AG10803 (cell line): ENCODE measurements around the gene TECPR1.

Experiments used
- DNase-seq: peaks from one replicate; pipeline ENCODE4 v3.0.0; 2010; ENCODE audit warnings: low read depth
- H3K4me3 ChIP-seq: 2 replicates; pipeline ENCODE4 v1.5.1; 2011; ENCODE audit warnings: mild to moderate bottlenecking, low read length, control low read depth
- TF ChIP-seq, protein P1 (sequence below): conservative IDR thresholded peaks from 2 replicates; pipeline ENCODE4 v1.5.1; 2011; ENCODE audit warnings: mild to moderate bottlenecking, low read length, control low read depth, inconsistent platforms

The TECPR1 gene

DNA sequence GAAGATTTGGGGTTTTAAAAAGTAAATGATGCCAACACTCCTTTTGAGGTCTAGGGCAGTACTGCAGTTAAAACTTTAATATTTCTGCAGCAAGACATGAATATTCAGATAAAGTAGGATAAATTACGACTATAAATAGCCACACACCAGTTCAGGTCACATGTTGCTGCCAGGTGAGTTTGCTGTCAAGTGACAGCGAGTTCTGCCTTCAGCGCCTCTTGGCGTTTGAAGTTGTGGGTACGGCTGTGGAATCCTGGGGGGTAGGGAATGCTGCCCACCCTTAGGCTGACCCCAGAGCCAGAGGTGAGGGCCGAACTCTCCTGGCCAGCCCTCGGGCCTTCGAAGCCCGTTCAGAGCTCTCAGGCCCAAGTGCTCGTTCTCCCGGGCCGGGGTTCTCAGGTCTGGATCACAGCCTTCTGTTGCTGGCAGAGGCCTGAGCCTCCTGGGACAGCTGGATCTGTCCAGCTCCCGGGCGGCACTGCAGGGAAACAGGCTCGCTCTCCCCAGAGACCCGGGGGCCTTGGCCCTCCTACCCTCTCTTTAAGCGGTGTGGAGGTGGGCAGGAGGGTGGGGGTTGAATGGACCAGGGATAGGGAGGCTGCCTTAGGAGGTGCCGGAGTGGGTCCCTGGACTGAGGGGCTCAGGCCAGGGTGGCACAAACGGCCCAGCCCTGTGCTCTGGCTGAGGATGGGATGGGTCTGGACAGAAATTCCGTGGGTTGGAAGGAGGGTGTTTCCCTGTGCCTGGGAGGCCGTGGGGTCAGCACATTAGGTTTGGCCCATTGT lies 34.9 kb upstream of the TECPR1 start:
- DNase-seq, result no peak
- TF ChIP-seq, protein P1, sequence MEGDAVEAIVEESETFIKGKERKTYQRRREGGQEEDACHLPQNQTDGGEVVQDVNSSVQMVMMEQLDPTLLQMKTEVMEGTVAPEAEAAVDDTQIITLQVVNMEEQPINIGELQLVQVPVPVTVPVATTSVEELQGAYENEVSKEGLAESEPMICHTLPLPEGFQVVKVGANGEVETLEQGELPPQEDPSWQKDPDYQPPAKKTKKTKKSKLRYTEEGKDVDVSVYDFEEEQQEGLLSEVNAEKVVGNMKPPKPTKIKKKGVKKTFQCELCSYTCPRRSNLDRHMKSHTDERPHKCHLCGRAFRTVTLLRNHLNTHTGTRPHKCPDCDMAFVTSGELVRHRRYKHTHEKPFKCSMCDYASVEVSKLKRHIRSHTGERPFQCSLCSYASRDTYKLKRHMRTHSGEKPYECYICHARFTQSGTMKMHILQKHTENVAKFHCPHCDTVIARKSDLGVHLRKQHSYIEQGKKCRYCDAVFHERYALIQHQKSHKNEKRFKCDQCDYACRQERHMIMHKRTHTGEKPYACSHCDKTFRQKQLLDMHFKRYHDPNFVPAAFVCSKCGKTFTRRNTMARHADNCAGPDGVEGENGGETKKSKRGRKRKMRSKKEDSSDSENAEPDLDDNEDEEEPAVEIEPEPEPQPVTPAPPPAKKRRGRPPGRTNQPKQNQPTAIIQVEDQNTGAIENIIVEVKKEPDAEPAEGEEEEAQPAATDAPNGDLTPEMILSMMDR, result no peak
- peak overlapping the region; percentile 93 for H3K4me3 ChIP-seq

DNA sequence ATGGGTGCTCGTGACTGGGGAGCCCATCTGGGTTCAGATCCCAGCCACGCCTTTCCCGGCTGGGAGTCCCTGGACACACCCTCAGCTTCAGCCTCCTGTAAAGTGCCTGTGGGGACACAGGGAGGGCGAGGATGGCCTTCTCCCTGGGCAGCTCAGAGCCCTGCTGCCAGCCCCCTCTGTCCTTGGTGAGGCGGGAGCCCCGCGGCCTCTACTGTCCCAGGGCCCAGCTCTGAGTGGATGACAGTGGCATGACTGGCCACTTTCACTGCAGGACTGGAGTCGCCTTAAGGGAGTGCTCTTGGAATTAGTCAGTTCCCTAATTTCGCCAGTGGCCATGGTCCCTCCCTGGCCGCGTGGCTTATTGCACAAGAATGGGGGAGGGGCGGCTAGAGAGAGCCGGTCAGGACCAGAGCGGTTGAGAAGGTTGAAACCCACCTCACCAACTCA lies 34.1 kb upstream of the TECPR1 start:
- DNase-seq, result peak; percentile 73
- TF ChIP-seq, protein P1, result no peak
- peak overlapping the region; percentile 93 for H3K4me3 ChIP-seq

DNA sequence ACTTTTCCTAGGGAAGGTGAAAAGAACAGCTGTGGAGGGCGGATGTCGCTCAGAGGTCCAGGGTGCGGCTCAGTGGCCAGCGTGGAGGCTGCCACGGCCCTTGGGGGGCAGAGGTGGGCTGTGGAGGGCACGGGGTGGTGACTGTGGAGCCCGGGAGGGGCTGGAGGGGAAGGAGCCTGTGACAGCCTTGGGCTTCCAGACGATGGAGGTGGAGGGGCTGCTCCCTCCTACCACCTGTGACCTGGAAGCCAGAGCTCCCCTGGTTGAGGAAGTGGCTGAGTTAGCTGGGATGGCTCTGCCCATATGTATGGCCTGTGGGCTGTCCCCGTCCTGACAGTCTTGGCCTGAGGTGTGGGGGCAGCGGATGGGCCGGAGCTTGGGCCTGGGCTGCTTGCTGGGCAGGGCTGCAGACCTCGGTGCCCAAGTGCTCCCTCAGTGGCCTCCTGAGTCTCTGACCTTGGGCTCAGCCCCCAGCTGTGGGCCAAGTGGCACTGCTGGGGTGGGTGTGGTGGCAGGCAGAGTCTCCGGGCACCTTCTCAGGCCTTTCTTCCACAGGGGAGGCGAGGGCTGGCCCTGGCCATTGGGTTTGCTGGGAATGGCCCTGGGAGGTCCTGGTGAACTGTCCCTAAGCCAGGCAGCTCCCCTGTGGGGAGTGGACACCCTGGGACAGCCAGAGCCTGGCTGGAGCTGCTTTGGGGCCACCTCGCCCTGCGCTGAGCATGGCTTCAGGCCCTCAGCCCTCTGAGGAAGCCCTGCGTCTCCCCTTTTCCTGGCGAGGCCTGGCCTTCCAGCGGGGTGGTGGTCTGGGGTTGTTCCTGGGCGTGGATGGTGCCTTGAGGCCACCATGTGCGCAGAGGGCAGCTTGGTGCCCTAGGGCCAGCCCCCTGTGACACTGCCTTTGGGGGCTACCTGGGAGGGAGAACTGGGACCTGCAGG lies 33.4 kb upstream of the TECPR1 start:
- DNase-seq, result no peak
- TF ChIP-seq, protein P1, result no peak
- H3K4me3 ChIP-seq, result peak overlapping the region; percentile 93

DNA sequence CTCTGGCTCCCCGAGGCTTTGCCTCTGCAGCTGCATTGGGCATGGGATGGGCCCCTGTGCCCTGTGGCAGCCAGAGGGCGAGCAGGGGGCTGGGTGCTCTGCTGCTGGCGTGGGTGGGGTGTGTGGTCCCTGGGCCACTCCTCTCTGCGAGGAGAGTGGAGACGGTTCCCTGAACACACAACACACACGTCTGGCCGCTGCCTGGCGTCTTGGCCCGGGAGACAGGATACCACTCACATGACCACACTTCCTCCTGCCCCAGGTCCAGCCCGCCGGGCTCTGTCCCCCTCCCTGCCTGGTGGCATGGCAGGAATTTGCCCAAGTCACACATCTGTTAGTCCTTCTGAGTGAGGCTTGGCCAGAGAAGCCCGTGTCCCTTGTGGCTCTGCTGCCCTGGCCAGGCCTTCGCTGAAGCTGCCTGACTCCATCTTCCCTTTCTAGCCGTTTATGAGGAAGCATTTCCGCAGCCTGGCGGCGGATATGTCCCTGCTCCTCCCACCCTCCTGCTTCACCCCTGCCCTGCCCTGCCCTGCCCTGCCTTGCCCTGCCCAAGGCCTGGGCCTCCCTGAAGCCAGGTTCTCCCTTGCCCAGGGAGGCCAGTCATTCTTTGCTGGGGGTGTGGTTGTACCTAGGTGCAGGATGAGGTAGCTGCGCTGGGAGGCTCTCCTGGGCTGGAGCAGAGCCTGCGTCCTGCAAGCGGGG lies 32.5 kb upstream of the TECPR1 start:
- H3K4me3 ChIP-seq, result peak overlapping the region; percentile 93
- TF ChIP-seq, protein P1, result no peak; the same call in 1 of the 2 replicates
- DNase-seq, result peak; percentile 97

DNA sequence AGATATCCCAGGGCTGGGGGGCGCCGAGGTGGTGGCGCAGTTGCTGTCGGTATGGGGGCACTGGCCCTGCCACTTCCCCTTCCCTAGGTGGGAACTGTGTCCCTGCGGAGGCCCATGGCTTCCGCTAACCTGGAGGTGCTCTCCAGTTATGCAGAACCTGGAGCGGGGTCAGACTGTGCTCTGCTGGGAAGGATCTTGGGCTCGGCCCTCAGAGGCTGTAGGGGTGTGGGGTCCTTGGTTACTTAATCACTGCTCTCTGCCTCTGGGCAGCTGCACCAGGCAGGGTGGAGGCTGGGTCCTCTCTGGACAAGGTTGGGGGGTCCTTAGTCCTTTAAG lies 31.8 kb upstream of the TECPR1 start:
- DNase-seq, result no peak
- peak overlapping the region; percentile 93 for H3K4me3 ChIP-seq
- TF ChIP-seq, protein P1, result no peak

DNA sequence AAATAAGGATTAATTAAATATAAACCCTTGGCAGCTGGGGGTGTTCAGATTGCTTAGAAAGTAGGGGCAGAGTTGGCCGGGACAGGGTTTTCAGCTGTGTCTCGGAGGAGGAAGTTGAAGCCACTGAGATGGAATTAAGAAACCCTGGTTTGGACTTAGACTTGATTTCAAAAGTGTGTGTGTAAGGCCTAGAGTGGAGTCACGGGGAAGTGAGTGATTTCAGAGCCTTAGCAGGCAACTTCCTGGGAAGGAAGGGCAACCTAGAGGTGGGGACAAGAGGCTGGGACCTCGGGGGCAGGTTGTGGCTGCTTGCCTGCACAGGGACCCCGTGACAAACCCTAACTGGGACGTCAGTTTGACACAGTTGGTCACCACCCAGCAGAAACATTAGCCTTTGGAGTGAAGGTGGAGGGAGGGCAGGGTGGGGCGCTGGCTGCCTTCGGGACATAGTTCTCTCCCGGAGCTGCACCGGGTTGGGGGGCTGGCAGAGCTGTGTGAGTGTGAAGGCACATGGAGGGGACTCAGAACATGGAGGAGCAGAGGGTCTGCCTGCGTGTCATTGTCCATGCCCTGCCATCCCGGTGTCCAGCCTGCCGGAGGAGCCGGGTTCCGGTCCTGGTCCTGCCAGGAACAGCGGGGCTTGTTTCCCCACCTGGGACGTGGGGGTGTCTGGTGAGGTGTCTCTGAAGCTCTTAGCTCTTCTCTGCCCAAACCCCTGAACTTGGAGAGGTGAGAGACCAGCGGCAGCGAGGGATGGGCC lies 31.3 kb upstream of the TECPR1 start:
- TF ChIP-seq, protein P1, result no peak
- peak; percentile 82 for DNase-seq
- peak overlapping the region; percentile 93 for H3K4me3 ChIP-seq
